Neural progenitor cell (in vitro differentiated cells): ENCODE measurements around the gene DPYD.

Experiments
- EZH2phosphoT487 ChIP-seq: fragments of 200-600 bp; sonication (generic); IDR thresholded peaks from 2 replicates; pipeline ENCODE4 v1.6.1; 2017; ENCODE audit warnings: antibody characterized with exemption
- TF ChIP-seq, protein P1 (sequence below): fragments of 200-600 bp; sonication (generic); IDR thresholded peaks from 2 replicates; pipeline ENCODE4 v1.5.1; 2017; ENCODE audit warnings: antibody characterized with exemption, mild to moderate bottlenecking

DNA sequence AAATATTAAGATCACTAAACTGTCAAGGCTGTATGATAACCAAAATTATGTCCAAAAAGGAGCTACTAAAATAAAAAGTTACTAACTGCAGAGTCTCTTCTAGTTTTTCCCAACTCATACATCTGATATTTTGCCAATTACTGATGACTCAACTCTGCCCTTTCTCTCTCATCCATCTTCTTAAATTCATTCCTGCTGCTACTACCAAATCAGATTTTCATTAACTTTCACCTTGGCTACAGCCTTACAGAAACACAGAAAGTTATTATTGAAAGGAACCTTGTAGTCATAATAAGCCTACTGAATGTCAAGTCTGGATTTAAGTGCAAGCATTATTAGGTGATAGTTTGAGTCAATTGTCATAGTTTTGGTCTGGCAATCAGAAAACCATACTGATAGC, 273.1 kb downstream of the DPYD start:
- TF ChIP-seq, protein P1, sequence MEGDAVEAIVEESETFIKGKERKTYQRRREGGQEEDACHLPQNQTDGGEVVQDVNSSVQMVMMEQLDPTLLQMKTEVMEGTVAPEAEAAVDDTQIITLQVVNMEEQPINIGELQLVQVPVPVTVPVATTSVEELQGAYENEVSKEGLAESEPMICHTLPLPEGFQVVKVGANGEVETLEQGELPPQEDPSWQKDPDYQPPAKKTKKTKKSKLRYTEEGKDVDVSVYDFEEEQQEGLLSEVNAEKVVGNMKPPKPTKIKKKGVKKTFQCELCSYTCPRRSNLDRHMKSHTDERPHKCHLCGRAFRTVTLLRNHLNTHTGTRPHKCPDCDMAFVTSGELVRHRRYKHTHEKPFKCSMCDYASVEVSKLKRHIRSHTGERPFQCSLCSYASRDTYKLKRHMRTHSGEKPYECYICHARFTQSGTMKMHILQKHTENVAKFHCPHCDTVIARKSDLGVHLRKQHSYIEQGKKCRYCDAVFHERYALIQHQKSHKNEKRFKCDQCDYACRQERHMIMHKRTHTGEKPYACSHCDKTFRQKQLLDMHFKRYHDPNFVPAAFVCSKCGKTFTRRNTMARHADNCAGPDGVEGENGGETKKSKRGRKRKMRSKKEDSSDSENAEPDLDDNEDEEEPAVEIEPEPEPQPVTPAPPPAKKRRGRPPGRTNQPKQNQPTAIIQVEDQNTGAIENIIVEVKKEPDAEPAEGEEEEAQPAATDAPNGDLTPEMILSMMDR: no peak
- no peak for TF ChIP-seq EZH2phosphoT487
